KG1 (cell line): ENCODE measurements around the gene CCDC38.

Experiments
- DNase-seq: peaks from one replicate; lab custom pipeline; 2025; lab: John Stamatoyannopoulos, UW

Gene CCDC38

DNA sequence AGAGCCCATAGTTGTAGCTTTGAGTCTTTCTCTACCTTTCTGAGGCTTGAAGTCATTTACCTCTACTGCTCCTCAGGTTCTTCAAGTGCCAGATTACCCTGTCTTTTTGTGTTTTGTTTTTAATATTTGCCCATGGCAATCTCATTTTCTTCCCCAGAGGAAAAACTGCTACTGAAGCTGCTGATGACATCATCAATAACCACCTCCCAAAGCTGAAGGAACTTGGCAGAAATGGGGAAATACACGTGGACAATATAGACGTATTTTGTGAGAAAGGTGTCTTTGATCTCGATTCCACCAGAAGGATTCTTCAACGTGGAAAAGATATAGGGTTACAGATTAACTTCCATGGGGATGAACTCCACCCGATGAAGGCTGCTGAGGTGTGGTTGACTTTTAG is 17.8 kb upstream of the CCDC38 start:
- DNase-seq = no peak

DNA sequence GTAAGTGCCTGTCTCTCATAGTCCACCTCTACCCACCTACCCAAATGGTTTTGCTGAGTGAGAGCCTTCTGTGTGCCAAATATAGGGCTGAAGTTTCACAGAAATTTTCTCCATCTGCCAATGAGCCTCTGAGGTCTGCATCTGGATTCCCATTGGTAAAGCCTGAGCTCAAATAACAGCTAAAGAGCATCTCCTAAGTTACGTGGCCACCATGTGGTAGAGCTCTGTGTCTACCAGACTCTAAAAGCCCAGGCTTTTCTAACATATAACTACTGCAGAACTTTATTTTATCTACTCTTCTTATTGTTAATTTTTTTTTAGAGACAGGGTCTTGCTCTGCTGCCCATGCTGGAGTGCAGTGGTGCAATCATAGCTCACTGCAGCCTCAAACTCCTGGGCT is 16.7 kb upstream of the CCDC38 start:
- no peak for DNase-seq

DNA sequence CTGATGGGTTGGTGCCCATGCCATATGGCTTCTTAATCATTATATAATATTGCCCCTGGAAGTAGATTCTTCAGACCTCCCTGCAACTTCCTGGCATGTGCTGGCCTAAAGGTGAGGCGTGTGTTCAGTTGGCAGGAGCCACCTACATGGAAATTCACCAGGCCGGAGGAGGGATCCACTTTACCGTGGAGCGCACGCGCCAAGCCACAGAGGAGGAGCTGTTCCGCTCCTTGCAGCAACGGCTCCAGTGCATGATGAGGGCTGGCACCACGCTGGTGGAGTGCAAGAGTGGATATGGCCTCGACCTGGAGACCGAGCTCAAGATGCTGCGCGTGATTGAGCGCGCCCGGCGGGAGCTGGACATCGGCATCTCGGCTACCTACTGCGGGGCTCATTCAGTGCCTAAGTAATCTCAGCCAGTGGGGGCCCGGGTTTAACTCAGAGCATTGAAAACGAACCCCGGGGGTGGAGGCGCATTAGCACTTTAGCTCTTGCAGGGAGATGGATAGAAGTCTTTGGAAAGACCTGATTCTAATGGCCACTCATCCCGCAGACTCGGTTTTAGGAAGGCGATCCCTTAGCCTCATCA is 14.2 kb upstream of the CCDC38 start:
- no peak for DNase-seq

DNA sequence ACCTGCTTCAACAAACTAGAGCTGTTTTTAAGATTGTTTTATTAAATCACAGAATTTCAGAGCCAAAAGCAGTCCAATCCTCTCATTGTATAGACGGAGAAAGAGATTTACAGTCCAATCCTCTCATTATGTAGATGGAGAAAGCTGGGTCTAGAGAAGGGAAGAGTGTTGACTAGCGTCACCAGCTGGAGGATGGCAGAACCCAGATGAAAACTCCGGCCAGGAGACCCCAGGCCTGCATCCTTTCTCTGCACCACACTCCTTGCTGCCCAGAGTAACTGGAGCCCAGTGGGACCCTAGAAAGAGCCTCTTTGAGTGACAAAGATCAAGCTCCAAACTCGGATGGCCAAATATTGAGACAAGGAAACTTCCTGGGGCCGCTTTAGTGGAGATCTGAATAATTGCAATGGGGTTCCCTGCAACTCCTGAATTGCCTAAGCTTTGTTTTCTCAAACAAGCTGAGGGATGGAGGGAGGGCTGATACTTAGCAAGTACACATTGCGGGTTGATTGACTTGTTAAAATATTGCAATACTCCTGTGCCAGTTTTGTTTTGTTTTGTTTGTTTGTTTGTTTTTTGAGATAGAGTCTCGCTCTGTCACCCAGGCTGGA is 13.2 kb upstream of the CCDC38 start:
- no peak for DNase-seq

DNA sequence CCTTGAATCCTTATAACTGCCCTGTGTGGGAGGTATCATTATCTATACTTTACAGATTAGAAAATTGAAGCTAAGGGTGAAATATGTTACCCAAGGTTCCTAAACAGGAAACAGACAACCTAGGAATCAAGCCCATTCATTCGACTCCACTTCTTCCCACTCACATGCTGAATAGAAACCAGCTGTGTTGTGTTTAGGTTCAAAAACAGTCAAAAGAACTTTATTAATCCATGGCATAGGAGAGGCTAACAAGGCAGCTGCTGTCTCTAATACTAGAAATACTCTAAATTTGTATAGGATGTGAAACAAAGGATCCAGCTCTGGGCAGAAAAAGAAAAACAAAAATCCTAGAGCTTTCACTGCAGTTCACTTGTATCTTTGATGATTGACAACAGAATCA is 10.6 kb upstream of the CCDC38 start:
- DNase-seq = no peak

DNA sequence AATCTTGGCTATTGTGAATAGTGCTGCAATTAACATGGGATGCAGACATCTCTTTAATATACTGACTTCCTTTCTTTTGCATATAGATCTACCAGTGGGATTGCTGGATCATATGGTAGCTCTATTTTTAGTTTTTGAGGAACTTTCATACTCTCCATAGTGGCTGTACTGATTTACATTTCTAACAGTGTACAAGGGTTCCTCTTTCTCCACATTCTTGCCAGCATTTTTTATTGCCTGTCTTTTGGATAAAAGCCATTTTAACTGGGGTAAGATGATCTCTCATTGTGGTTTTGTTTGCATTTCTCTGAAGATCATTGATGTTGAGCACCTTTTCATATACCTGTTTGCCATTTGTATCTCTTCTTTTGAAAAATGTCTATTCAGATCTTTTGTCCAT is 9.1 kb upstream of the CCDC38 start:
- no peak for DNase-seq

DNA sequence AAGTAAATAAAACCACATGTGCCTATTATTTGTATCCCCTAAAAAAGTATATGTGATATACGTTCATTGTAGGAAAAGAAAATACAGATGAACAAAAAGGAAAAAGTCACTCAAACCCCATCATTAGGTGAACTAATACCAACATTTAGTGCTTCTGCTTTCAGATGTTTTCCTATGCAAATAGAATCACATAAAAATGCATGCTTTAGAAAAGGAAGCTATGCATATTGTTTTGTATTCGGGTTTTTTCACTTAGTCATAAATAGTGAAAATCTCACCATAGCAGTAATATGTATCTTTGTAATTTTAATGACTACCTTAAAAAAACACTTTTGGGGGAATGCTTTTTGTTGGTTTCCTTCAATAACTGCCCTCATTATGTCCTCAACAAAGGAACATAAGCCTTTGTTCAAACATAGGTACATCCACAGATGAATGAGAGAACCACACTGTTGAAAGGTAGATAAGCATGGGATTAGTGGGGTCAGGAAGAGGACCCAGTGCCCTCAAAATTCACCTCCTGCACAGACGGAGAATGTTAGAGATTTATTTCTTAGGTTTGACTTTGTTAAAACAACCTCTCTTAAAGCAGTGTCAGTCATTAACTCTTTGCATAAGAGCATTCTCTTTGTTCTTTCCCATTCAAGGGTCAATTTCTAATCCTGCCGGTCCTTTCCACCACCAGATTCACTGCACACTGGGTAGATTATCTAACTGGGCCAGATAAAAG is 7.2 kb upstream of the CCDC38 start:
- DNase-seq = no peak

DNA sequence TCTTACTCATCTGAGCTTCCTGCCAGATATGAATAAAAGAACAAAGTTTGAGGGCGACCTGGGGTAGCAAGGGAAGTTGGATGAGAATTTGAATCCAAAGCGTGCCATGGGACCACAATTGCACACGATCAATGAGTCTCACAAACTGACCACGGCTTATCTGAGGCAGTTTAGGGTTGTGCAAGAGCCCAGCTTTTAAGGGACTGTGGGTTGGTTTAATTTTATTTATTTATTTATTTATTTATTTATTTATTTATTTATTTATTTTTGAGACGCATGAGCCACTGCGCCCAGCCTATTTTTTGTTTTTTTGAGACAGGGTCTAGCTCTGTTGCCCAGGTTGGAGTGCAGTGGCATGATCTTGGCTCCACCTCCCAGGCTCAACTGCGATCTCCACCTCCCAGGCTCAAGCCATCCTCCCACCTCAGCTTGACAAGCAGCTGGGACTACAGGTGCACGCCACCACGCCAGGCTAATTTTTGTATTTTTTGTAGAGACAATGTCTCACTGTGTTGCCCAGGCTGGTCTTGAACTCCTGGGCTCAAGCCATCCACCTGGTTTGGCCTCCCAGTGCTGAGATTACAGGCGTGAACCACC is 1.8 kb upstream of the CCDC38 start:
- DNase-seq = no peak

DNA sequence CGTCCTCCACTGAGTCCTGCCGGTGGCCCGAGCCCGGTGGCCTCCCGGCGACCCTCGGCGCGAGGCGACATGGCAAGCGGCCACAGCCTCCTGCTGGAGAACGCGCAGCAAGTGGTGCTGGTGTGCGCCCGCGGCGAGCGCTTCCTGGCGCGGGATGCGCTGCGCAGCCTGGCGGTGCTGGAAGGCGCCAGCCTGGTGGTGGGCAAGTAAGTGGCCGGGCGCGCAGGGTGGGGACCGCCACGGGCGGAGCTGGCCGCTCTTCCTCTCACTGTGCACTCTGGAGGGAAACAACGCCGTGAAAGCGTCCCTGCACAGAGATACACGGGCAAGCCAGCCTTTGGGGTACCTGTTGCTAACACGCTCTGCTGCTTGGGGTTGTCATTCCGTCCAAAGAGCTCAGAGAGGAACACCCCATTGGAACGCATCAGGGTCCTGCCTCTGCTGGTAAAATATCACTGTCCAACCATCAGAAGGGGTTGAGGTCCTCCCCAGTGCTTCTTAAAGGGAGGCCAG is 972 bp upstream of the CCDC38 start, which contains the start of gene AMDHD1:
Gene AMDHD1 (plus strand): TSS at position 2 of the 513 bp plus-strand sequence. CDS start 68 bp downstream, at position 70.
- no peak for DNase-seq

DNA sequence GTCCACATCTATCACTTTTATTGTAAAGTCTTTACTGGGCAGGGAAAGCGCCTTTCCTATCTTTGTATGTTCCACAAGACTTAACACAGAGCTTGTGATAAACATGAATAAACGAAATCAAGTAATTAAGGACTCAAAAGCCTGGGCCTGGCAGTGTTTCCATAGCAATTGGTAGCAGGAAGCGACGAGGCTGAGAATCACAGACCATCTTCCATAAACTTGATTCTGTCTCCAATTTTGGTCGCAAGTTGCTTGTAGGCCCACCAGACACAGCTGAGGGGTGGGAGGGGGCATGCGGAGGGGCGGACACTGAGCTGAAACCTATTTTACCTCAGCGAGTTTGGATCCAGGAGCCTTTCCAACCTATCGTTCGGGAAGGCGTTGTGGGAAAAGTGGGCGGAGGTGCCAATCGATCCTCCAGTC is 302 bp downstream of the CCDC38 start:
- DNase-seq = no peak

DNA sequence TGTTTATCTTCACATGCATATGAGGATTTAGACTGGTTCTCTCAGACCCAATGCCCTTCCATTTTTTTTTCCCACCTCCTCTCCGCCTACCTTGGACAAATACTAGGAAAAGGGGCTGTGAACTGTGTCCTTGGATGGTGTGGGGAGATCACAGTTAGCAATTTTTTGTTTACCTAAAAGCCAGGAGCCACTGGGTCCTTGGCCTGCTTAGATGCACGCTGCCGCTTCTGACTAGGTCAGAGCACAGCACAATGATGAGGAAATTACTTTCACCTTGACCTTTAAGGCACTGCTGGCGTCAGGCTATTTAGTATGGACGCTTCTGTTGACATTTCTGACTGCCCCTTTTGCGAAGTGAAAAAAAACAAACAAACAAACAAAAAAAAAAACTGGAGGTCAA is 1.9 kb downstream of the CCDC38 start:
- no peak for DNase-seq

DNA sequence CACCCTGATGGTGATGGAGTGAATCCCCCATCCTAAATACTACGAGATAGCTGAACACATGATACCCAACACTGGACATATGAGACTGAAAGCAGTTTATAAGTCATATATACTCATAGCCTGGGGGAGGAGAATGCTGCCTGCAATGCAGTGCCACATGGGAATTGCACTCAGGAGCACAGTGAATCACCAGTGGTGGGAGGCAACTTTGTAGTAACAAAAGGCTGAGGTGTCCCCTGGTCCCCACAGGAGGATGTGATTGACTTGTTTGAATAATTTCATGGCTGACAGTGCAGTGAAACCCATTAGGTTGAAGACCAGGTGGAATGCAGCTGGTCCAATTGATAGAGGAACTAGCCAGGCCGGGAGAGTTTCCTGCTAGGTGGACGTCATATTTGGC is 20.2 kb downstream of the CCDC38 start:
- DNase-seq = no peak

DNA sequence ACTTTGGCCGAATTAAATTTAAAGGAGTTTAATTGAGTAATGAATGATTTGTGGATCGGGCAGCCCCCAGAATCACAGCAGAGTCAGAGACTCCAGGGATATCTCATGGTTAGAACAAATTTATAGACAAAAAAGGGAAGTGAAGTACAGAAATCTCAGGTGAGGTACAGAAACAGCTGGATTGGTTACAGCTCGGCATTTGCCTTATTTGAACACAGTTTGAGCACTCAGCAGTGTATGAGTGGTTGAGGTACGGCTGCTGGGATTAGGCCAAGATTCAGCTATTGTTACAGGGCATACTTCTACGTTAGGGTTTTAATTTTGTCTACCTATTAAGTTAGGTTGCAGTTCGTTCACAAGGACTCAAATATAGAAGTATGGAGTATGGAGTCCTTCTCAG is 23.3 kb downstream of the CCDC38 start:
- DNase-seq = no peak

DNA sequence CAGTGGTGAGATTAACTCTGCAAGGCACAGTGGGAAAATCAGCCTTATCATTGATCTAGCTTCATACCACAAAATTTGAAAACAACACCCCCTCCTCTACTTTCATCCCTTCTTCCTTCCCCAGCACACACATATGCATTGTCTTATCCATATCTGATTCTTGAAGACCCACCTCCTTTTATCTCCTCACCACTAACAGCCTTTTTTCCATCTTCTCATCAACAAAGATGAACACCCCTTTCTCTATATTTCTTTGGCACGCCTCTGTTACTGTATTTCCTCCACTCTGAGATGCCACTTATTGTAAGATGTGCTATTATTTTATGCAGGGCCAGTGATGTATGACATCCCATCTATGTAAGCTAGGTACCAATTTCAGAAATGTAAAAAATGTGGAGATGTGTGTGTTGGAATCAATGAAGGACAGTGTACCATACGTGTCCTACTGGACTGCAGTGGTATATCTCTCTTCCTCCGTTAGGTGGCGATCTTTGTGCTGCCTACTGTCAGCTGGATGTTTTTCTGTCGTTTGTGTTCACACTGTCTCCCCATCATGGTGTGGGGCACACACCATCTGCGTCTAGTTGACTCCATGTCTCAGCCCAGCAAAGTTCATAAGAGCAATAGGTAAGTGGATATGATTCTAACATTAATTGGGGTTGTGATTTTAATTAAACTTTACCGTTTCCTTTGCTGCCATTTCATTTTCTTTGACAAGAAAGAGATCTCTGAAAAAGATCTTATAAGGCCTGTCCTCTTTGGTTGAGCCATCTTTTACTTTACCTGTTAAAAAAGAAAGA is 24.0 kb downstream of the CCDC38 start:
- no peak for DNase-seq

DNA sequence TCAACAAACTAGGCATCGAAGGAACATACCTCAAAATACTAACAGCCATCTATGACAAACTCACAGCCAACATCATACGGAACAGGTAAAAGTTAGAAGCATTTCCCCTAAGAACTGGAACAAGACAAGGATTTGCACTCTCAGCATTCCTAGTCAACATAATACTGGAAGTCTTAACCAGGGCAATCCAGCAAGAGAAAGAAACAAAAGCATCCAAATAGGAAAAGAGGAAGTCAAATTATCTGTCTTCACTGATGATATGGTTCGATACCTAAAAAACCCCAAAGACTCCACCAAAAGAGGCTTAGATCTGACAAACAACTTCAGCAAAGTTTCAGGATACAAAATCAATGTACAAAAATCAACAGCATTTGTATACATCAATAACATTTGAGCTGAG is 32.5 kb downstream of the CCDC38 start:
- DNase-seq = no peak

DNA sequence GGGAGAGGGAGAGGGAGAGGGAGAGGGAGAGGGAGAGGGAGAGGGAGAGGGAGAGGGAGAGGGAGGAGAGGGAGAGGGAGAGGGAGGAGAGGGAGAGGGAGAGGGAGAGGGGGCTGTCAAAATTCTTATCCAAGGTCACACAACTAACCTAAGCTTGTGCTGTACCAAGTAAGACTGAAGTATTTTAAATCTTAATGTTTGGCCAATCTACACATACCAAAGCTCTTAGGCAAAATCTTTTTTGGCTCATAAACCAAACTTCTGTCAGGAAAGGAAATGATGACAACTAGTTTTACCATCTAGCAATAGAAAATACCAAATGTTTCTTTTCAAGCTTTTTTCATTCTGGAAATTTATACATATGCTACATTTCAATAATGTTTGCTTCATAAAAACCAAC is 33.8 kb downstream of the CCDC38 start:
- no peak for DNase-seq

DNA sequence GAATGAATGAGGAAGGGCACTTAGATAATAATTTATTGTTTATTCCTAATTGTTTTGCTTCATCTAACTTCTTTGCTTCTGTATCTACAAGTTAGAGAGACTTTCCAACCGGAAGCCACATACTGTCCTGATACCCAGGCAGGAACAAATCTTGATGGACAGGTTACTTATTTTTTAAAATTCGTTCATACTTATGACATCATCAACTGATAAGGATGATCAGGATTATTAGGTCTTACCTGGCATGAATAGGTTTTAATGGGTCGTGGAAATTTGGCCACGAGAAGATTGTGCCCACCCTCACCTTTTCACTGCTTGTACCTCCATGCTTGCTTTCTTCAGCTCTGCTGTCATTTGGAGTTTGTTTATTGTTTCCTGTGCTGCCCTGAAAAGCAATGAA is 44.3 kb downstream of the CCDC38 start:
- DNase-seq = no peak

DNA sequence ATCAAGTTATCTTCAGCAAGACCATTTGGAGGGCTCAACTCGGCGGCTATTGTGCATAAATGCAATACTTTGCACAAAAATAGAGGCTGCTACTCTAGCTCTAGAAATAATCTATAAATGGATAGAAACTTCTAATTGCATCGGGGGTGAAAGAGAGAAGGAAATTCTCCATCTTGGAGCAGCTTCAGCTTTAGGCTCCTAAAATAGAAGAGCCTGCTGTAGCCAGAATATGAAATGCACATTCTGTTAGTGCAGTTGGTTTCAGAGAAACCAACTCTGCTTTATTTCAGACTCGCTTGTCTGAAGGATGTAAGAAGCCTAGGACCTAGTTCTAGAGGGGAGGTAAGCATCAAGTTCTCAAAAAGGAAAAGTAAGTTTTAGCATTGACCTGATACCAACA is 45.6 kb downstream of the CCDC38 start:
- no peak for DNase-seq

DNA sequence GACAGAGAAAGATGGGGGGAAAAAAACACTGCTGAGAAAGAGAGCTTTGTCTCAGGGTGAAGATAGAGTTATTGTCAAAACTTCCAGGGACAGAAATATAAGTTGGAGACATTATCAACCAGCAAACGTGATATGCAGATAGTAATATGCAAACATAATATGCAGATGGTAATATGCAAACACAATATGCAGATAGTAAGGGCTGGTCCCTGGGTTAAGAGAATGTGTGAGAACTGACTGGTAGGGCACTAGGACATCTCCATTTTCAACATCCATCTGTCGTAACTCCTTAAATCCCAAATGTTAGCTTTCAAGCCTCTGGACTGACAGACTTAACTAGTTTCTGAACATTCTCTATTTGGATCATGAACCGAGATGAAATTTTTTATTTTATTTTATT is 51.5 kb downstream of the CCDC38 start:
- DNase-seq = no peak

DNA sequence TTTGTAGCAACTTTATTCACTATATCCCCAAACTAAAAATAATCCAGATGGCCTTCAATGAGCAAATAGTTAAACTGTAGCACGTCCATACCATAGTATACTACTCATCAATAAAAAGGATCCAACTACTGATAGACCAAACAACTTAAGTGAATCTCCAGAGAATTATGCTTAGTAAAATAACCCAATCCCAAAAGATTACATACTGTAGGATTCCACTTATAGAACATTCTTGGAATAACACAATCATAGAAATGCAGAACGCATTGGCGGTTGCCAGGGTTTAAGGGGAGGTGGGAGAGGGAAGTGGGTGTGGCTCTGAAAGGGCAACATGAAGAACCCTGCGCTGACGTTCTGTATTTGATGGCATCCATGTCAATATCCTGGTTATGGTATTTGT is 55.1 kb downstream of the CCDC38 start:
- no peak for DNase-seq

DNA sequence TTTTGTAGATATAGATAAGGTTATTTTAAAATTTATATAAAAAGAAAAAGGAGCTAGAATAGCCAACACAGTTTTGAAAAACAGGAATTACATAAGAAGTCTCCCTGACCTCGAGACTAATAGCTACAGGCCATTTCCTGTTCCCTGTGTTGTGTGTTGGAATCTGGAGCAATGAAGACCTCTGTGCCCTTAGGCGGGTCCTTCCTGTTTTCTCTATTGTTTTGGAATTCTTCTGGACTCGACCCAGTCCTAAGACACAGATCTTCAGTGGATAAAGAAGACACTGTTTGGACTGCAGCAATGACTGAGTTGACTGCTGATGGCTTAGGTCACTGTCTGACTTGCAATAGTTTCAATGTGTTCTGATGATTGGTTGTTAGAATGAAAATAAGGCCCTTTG is 57.4 kb downstream of the CCDC38 start:
- DNase-seq = no peak

DNA sequence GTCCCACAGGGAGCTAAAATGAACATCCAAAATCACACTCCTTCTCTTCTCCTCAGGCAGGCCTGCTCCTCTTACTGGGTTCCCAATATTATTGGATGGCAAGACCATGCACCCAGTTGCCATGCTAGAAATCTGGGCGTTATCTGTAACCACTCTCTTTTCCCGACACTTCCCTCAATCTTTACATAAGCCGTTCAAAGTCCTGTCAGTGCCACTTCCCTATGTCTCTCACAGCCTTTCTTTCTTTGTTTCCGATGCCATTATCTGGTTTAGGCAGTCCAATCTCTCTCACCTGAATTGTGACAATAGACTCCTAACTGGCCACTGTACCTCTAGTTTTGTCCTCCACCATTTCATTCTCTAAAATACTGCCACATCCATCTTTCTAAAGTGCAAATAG is 59.5 kb downstream of the CCDC38 start:
- no peak for DNase-seq
